ENCODE data around the gene TGFBI. TPM values are rescaled to one million over a fixed set of nuclear protein-coding genes. Genes with fewer than 3 reads are reported as not detected.

The TGFBI gene
- total and polyA plus RNA-seq, 2 experiments from 2014 or later = 2.9 to 10.2 TPM

DNA sequence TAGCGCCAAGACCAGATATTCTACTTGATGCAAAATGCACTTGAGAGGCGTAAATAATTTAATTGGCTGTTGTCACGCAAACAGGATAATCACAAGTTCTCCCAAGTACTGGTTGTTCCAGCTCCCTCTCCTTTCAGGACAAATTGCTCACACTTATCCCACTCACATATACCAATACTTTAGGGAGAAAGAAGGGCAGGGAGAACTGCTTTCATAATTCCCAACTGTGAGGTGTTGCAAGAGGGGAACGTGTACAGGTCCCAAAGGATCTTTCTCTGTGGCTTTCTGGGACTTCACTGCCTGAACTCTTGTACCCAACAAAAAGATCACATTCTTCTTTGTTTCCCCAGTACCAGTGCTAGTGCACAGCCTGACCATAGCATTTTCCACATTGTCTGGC, 21.5 kb upstream of the TGFBI start:
- Histone ChIP-seq H3K4me1 (ENCODE audit: low read depth) (no peaks in the 10 kb centered on the region), H3K9me3 (ENCODE audit: low read depth) (no peaks in the 10 kb centered on the region), H3K27me3 (peaks cover 7% of the 10 kb centered on the region), H3K36me3 (no peaks in the 10 kb centered on the region), H3K27ac (no peak overlapping the region), H3K4me3 (no peak overlapping the region)
- DNase-seq (ENCODE audit: low read depth in 1 of 2, low spot score in 1 of 2) = no peak
- TF ChIP-seq CTCF (IDR thresholded peaks at IDR 0.05; ENCODE audit: low read depth, low read length) = no peak

DNA sequence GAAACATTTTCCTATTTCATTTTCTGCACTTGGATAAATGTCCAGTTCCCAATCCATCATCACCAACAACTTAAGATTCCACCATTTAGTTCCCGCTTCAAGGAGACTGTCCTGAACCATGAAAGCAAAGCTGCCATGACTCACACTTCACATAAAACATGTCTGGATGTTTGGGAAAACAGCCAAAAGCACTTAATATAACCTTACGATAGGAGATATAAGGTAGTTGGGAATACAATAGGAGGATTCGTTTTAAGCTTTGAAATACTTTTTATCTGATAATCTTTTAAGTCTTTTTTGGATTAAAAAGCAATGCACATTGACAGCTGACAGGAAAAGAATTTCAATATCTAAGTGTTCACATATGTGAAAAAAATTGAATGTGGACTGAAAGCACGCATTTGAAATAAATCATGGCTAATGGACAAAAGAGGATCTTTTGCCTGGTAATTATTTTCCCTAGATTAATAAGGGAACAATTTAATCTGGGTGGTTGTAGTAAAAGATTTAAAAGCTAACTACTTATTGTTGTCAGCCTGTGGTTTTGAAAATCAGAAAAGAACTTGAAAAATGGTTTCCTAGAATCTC, 17.3 kb upstream of the TGFBI start:
- Histone ChIP-seq H3K27ac (no peak overlapping the region), H3K27me3 (peaks cover 15% of the 10 kb centered on the region), H3K36me3 (no peaks in the 10 kb centered on the region), H3K9me3 (ENCODE audit: low read depth) (no peaks in the 10 kb centered on the region), H3K4me3 (no peak overlapping the region), H3K4me1 (ENCODE audit: low read depth) (no peaks in the 10 kb centered on the region)
- TF ChIP-seq CTCF (IDR thresholded peaks at IDR 0.05; ENCODE audit: low read depth, low read length) = no peak
- DNase-seq (ENCODE audit: low read depth in 1 of 2, low spot score in 1 of 2) = peak in 1 of 2 donors; percentile 83

GRCh38 chr5:136012041-136012804, 16.6 kb upstream of the TGFBI start:
- H3K27ac ChIP-seq = no peak overlapping the region

DNA sequence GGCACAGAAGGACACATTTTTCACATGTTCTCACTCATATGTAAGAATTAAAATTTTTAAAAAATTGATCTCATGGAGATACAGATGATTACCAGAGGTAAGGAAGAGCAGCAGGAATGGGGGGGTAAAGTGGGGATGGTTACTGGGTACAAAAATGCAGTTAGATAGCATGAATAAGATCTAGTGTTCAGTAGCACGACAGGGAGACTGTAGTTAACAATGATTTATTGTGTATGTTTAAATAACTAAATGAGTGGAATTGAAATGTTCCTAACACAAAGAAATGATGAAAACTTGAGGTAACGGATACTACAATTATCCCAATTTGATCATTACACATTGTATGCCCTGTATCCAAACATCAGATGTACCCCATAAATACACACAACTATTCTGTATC, 15.2 kb upstream of the TGFBI start:
- H3K9me3 ChIP-seq (ENCODE audit: low read depth) = no peaks in the 10 kb centered on the region
- H3K27ac ChIP-seq = no peak overlapping the region
- H3K4me1 ChIP-seq (ENCODE audit: low read depth) = no peaks in the 10 kb centered on the region
- no peak overlapping the region for H3K4me3 ChIP-seq
- DNase-seq (ENCODE audit: low read depth in 1 of 2, low spot score in 1 of 2) = no peak
- TF ChIP-seq CTCF (IDR thresholded peaks at IDR 0.05; ENCODE audit: low read depth, low read length) = no peak
- H3K36me3 ChIP-seq = no peaks in the 10 kb centered on the region
- H3K27me3 ChIP-seq = peaks cover 15% of the 10 kb centered on the region

More at GRCh38 chr5:136012041-136012804, 16.6 kb upstream of the TGFBI start:
- Histone ChIP-seq H3K9me3 (ENCODE audit: low read depth) (no peaks in the 10 kb centered on the region), H3K27me3 (peaks cover 15% of the 10 kb centered on the region), H3K4me3 (no peak overlapping the region), H3K4me1 (ENCODE audit: low read depth) (no peaks in the 10 kb centered on the region), H3K36me3 (no peaks in the 10 kb centered on the region)
- DNase-seq (ENCODE audit: low read depth in 1 of 2, low spot score in 1 of 2) = peak in 1 of 2 donors; percentile 84
- no peak for TF ChIP-seq CTCF (IDR thresholded peaks at IDR 0.05; ENCODE audit: low read depth, low read length)

- no peaks in the 10 kb centered on the region for H3K9me3 ChIP-seq (ENCODE audit: low read depth)
- peaks cover 15% of the 10 kb centered on the region for H3K27me3 ChIP-seq
- no peaks in the 10 kb centered on the region for H3K4me1 ChIP-seq (ENCODE audit: low read depth)
- TF ChIP-seq CTCF (IDR thresholded peaks at IDR 0.05; ENCODE audit: low read depth, low read length) = no peak
- H3K27ac ChIP-seq = no peak overlapping the region
- H3K4me3 ChIP-seq = no peak overlapping the region
- peak in 1 of 2 donors; percentile 57 for DNase-seq (ENCODE audit: low read depth in 1 of 2, low spot score in 1 of 2)
- no peaks in the 10 kb centered on the region for H3K36me3 ChIP-seq
Observed at GRCh38 chr5:136014049-136015002, 14.5 kb upstream of the TGFBI start.

All from cardiac muscle cell (in vitro differentiated cells and primary cell).